HG02938 (cell line): Measurements from ENCODE around the gene GRIP2.
"Not testable (repeated sequence)": the region's sequence is repeated elsewhere in the genome, so short reads cannot be mapped to it uniquely, and the experiment has no call there.

Experiments
- ATAC-seq: cut with Tn5 transposase; IDR thresholded peaks from one replicate; pipeline ENCODE4 v1.9.1; 2021; ENCODE audit warnings: mild to moderate bottlenecking, moderate library complexity; ENCODE audit not compliant: unreplicated experiment

The GRIP2 gene

GRCh38 chr3:14522768-14523167, 17.4 kb downstream of the GRIP2 start:
- ATAC-seq = no peak

GRCh38 chr3:14522129-14522691, 17.9 kb downstream of the GRIP2 start:
- ATAC-seq = no peak

GRCh38 chr3:14521611-14522010, 18.5 kb downstream of the GRIP2 start:
- no peak for ATAC-seq

DNA sequence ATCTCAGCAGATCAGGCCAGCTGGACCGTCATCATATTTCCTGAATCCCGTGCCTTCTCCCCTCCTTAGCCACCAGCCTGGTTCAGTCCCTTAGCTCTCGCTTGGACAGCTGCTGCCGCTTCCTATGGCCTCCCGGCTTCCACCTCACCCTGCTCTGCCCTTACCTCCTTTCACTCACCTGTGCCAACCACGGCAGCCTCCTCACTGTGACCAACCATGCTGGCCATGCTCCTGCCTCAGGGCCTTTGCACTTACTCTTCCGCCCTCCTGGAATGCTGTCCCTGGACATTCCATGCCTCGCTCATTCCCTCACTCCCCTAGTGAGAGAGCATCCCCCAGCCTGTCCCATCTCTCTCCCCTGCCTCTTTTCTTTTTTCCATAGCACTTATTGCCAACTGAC, 19.2 kb downstream of the GRIP2 start:
- ATAC-seq = no peak

GRCh38 chr3:14520149-14520548, 20.0 kb downstream of the GRIP2 start:
- no peak for ATAC-seq

DNA sequence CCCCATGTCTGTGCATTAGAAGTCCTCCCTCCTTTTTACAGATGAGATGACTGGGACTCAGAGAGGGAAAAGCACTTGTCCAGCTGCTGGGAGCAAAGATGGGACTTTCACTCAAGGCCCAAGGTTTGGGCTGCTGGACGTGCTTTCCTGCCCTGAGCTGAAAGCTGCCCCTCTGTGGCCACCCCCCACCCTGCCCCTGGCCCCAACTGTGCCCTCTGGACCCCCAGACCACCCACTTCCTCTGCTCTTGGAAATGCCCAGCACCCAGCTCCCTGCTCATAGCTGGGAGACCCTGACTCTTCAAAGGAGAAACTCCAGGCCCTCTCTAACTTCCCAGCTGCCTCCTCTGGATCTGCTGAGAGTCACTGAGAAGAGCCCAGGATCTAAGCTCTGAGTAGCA, 20.7 kb downstream of the GRIP2 start:
- no peak for ATAC-seq

GRCh38 chr3:14518893-14519292, 21.2 kb downstream of the GRIP2 start:
- ATAC-seq = no peak

DNA sequence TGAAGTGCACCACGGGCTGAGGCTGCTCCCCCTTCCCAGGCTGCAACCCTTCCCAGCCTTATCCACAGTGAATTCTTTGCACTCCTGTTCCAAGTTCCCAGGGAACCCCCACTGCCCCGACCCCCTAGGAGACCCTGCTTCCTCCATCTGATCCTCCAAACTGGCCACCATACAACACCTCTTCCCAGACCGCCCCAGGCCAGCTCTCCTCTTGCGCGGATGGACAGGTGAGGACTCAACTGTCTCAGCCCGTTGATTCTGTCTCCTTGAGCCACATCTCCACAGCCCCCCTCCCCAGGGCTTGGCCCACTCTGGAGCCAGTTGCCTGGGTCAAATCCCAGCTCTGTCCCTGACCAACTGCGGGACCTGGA, 21.7 kb downstream of the GRIP2 start:
- no peak for ATAC-seq

DNA sequence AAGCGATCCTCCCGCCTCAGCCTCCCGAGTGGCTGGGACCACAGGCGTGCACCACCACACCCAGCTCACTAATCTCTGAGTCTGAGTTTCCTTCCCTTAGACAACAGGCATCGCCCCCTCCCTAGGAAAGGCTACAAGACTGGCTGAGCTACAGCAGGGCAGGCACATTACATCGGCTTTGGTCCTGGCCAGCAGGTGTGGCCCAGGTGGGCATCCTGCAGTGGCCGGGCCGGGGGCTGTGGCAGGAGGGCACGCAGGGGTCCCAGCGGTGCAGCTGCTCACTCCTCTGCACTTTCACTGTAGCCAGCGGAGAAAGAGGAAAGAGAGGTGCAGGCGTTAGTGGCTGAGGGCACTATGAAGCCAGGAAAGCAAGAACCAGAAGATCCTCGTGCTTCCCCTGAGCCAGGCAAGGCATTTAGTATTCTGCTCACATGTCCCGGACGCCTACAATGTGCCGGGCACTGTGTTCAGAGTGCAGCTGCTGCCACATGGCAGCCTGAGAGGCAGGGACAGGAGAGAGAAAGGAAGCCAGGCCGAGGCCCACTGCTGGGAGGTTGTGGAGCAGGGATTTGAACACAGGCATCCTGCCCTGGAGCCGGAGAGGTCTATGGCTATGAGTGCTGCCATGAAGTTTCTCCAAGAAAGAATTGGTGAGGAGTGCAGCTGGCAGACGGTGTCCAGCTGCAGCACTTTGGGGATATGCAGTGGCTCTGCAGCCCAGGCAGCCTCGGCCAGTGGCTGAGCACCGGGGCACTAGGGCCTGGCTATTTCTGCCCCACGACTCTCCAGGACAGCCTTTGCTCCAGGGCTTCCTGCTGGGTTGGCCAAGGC, 22.3 kb downstream of the GRIP2 start:
- no peak for ATAC-seq

DNA sequence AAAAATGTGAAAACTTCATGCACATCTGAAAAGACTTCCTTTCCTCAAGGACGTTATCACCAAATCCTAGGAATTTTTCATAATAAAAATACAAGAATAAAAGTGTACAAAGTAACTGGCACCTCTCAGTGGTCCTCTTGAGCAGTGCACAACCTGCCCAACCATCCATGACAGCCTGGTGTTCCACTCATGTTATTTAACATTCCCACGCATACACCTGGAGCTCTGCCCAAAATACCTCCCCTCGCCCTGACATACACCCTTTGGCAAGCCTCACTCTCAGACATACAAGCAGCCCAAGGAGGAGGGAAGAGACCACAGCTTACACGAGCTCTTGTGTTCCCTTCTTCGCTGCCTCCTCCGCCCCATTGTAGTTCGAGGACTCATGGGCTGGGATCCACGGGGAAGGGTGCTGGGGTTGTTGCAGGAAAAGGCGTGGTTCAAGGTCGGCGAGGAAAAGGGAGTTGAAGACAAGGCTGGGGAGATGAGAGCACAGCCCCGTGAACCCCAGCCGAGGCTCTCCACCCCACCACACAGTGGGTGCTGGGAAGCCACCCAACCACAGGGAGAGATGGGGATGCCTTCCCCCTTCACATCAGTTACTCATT, 23.3 kb downstream of the GRIP2 start:
- ATAC-seq = no peak

- not testable (repeated sequence) for ATAC-seq
Observed at GRCh38 chr3:14515526-14515925, 24.6 kb downstream of the GRIP2 start.

- no peak for ATAC-seq
Observed at GRCh38 chr3:14514323-14514720, 25.8 kb downstream of the GRIP2 start.

DNA sequence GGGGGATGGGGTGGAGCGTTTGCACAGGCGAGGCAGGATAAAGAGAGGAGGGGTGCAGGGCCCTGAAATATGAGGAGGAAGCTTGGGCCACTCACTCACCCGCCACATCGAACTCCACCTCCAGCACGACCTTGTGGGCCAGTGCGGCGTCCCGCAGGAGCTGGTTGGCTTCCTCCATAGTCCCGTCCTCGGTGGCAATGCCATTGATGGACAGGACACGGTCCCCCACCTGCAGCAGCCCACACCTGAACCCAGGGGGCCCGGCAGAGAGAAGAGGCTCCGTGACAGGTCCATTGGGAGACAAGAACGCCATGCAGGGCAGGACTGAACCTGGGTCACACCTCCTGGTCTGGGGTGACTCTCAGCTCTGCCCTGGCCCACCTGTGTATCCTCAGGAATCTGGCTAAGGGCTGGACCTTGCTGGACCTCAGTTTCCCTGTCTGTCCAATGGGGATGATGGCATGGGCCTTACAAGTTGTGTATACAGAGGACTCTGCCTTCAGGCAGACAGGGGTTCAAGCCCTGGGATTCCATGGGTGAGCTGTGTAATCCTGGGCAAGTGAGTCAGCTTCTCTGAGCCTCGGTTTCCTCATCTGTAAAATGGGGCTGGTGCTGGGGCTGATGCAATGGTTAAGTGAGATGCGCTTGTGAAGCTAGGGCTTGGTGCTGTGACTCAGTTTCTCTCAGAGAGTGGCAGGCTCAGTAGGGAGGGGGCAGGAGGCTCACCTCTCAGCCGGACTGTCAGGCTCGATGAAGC, 26.4 kb downstream of the GRIP2 start:
- no peak for ATAC-seq

DNA sequence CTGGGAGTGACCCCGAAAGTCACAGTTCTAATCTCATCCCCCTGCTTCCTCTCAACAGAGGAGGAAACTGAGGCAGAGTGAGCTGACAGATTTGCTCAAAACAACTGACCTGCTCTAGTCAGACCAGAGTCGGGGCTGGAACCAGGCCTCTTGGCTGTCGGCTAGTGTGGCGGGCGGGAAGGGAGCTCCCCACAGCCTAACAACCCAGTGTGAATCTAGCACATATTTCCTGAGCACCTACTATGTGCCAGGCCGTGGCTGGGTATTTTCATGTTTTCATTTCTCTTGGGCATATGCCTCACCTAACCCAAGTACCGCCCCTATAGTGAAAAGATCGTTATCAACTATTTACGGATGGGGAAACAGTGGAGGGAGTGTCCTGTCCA, 27.2 kb downstream of the GRIP2 start:
- ATAC-seq = no peak

GRCh38 chr3:14512281-14512941, 27.7 kb downstream of the GRIP2 start:
- ATAC-seq = no peak

DNA sequence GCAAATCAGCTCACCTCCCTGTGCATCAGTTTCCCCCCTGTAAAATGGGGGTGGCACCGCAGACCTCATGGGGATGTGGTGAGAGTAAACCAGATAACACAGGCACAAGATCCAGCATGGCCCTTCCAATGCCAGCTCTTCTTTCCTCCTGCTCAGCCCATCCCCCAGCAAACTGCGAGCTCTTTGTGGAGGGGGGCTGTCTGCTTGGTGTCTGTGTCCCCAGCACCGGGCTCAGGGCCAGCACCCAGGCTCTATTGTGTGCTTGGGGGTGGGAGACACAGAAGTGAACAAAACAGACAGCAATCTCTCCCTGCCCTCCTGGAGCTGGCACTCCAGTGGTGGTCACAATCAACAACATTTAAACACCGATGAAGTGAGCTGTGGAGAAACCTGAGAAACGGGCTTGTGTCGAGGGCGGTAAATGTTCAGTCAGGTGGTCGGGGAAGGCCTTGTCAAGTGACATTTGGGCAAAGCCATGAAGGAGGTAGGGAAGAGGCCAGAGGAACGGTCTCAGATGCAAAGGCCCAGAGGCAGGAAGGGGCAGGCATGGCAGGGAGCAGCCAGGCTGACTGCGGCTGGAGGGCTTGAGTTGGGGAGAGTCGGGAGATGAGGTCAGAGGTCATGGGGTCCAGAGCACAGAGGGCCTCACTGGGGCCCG, 28.4 kb downstream of the GRIP2 start:
- no peak for ATAC-seq

DNA sequence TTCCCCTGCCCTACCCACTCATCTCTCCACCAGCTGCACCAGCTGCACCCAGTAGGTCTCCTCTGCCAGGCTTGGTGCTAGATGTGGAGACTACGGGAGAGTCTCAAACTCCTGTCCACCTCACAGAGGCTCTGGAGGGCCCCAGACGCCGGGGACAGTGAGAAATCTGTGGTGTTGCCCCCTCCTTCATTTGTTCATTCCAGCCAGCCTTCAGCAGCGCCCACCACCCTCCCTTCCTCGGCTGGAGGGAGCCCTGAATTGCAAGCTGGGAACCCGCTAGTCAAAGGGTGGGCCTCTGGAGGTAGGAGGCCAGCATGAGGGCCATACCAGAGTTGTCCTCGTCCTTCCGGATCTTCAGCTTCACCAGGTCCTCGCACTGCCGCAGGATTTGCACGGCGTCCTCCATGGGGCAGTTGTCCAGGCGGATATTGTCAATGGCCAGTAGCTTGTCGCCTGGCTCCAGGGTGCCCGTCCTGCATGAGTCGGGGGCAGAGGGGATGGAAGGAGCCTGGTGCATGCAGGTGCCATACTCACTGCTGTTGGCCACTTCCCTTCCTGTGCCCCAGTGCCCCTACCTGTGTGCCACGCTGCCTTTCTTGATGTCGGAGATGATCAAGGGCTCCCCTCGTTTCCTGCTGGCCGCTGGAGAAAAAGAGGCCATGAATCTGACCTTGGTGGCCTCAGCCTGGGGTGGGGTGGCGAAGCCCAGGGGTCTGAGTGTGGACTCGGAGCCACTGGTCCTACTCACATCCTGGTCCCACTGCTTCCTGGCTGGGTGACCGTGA, 29.1 kb downstream of the GRIP2 start:
- no peak for ATAC-seq

DNA sequence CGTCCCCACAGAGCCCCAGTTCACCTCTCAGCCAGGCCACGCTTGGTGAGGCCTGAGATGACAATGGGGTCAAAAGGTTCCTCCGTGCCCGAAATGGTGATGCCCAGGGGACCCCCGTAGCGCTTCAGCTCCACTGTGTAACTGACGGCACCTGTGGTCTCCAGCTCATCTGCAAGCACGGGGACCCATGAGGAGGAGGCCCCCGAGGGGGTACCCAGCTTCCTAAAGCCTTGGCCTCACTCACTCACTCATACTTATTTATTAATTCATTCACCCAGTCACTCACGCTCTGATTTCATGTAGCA, 30.4 kb downstream of the GRIP2 start:
- no peak for ATAC-seq

DNA sequence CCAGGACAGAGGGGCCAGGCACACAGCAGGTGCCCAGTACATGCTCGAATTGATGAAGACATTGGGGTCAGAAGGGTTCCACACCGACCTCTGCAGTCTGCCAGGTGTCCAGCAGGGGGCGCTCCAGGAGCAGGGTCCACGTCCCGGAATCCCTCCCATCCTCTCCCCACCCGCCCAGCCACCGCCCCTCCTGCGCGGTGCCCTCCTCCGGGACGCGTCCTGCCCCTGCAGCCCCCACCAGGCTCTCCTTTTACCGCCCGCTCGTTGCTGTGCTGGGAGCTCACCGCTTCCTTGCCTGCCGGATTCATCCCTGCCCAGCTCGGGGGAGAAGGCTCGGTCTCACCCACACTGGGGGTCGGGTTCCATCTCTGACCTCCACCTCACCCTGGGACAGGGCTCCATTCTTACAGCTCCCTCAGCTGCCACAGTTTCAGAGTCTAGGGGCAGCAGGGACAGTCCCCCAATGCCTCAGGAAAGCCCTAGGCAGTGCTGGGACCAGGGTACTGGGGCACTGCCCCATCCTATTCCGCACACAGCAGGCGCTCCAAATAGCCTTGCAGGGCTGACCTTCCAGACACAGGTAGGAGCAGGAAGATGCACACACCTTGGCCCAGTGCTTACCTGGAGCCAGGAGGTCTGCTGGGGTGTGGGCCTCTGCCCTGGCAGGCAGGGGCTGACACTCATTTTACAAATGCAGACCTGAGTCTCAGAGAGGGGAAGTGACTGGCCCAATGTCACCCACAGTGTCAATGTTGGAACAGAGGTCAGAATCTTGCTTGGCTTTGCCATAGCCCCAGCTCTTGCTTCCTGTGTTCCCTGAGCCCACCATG, 31.0 kb downstream of the GRIP2 start:
- no peak for ATAC-seq
